Neuronal stem cell (in vitro differentiated cells): ENCODE data around the gene CDK14.

Source experiments
- DNase-seq: peaks from one replicate; pipeline ENCODE4 v3.0.0-alpha.2; 2013; ENCODE audit warnings: low spot score
- H2AFZ ChIP-seq: one replicate; pipeline ENCODE4 v1.6.1; 2013; ENCODE audit warnings: mild to moderate bottlenecking, low read length, inconsistent platforms
- H2AK5ac ChIP-seq: 2 replicates; pipeline ENCODE4 v1.6.1; 2013; ENCODE audit warnings: low read depth, mild to moderate bottlenecking, inconsistent platforms, low read length, moderate library complexity, mixed read lengths
- H2BK120ac ChIP-seq: 2 replicates; pipeline ENCODE4 v1.6.1; 2013; ENCODE audit warnings: low read depth, mild to moderate bottlenecking, inconsistent platforms, low read length, moderate library complexity, mixed read lengths
- H2BK12ac ChIP-seq: one replicate; pipeline ENCODE4 v1.6.1; 2013; ENCODE audit warnings: low read length, inconsistent platforms
- H2BK15ac ChIP-seq: 2 replicates; pipeline ENCODE4 v1.6.1; 2013; ENCODE audit warnings: mild to moderate bottlenecking, low read length, inconsistent platforms, mixed read lengths
- H2BK5ac ChIP-seq: one replicate; pipeline ENCODE4 v1.6.1; 2013; ENCODE audit warnings: inconsistent platforms, mild to moderate bottlenecking, low read length, moderate library complexity
- H3K14ac ChIP-seq: one replicate; pipeline ENCODE4 v1.6.1; 2013; ENCODE audit warnings: low read length, inconsistent platforms
- H3K18ac ChIP-seq: 2 replicates; pipeline ENCODE4 v1.6.1; 2013; ENCODE audit warnings: low read length, inconsistent platforms
- H3K23ac ChIP-seq: 2 replicates; pipeline ENCODE4 v1.6.1; 2013; ENCODE audit warnings: low read depth, mild to moderate bottlenecking, mixed read lengths, low read length, inconsistent platforms; ENCODE audit not compliant: poor library complexity
- H3K27ac ChIP-seq: replicated peaks from 3 replicates; pipeline ENCODE4 v1.5.1; 2013; ENCODE audit warnings: low read length, inconsistent platforms
- H3K27me3 ChIP-seq, 3 experiments: 2 replicates each; pipeline ENCODE4 v1.6.1; 2013; ENCODE audit warnings: low read length in 3 of 3, mild to moderate bottlenecking in 2 of 3, inconsistent platforms in 1 of 3, low read depth in 1 of 3, mixed read lengths in 1 of 3, moderate library complexity in 1 of 3; ENCODE audit not compliant: control insufficient read depth in 3 of 3, insufficient read depth in 3 of 3
- H3K36me3 ChIP-seq, 2 donors: replicated peaks in 1 of 2; 2 replicates each; pipeline ENCODE4 v1.6.1; 2013; ENCODE audit warnings: low read length in 2 of 2; ENCODE audit not compliant: control insufficient read depth in 2 of 2, insufficient read depth in 2 of 2
- H3K4ac ChIP-seq: 2 replicates; pipeline ENCODE4 v1.6.1; 2013; ENCODE audit warnings: inconsistent platforms, mild to moderate bottlenecking, low read length, moderate library complexity
- H3K4me1 ChIP-seq, 2 donors: 1 replicate in 1 of 2; 2 replicates in 1 of 2; pipeline ENCODE4 v1.6.1; 2013; ENCODE audit warnings: low read length in 2 of 2, low read depth in 1 of 2; ENCODE audit not compliant: control insufficient read depth in 2 of 2, insufficient read depth in 1 of 2
- H3K4me2 ChIP-seq: one replicate; pipeline ENCODE4 v1.6.1; 2013; ENCODE audit warnings: mild to moderate bottlenecking, low read length, inconsistent platforms; ENCODE audit not compliant: insufficient read depth, poor library complexity, severe bottlenecking
- H3K4me3 ChIP-seq, 2 donors: 2 replicates each; pipeline ENCODE4 v1.5.1; 2013; ENCODE audit warnings: low read length in 2 of 2, mild to moderate bottlenecking in 2 of 2, inconsistent platforms in 1 of 2, moderate library complexity in 1 of 2
- H3K79me1 ChIP-seq: one replicate; pipeline ENCODE4 v1.6.1; 2013; ENCODE audit warnings: low read depth, mild to moderate bottlenecking, inconsistent platforms, low read length, moderate library complexity
- H3K9ac ChIP-seq: one replicate; pipeline ENCODE4 v1.6.1; 2013; ENCODE audit warnings: mild to moderate bottlenecking, low read depth, low read length, inconsistent platforms; ENCODE audit not compliant: poor library complexity
- H3K9me3 ChIP-seq, 2 donors: replicated peaks in 1 of 2; 2 replicates each; pipeline versions ENCODE3 to v1.6.1; 2013; ENCODE audit warnings: low read length in 2 of 2, mild to moderate bottlenecking in 2 of 2, inconsistent platforms in 1 of 2, low read depth in 1 of 2, mixed read lengths in 1 of 2, moderate library complexity in 1 of 2; ENCODE audit not compliant: control insufficient read depth in 2 of 2, insufficient read depth in 1 of 2
- H4K8ac ChIP-seq: one replicate; pipeline ENCODE4 v1.6.1; 2013; ENCODE audit warnings: low read depth, mild to moderate bottlenecking, inconsistent platforms, low read length, moderate library complexity
- H4K91ac ChIP-seq: one replicate; pipeline ENCODE4 v1.6.1; 2013; ENCODE audit warnings: low read length, low read depth, mild to moderate bottlenecking, inconsistent platforms; ENCODE audit not compliant: poor library complexity
- WGBS, 2 donors: extraction: QIAGEN DNeasy Blood & Tissue Kit; methylation state at CpG; one replicate each; pipeline ENCODE4 v1.1.7; 2013; ENCODE audit warnings: missing lambda C conversion rate in 2 of 2, mixed read lengths in 1 of 2; ENCODE audit not compliant: insufficient read length in 2 of 2, insufficient replicate concordance in 1 of 2; ENCODE audit errors: extremely low coverage in 2 of 2; 5-methylcytosine and 5-hydroxymethylcytosine counted together

The CDK14 gene

DNA sequence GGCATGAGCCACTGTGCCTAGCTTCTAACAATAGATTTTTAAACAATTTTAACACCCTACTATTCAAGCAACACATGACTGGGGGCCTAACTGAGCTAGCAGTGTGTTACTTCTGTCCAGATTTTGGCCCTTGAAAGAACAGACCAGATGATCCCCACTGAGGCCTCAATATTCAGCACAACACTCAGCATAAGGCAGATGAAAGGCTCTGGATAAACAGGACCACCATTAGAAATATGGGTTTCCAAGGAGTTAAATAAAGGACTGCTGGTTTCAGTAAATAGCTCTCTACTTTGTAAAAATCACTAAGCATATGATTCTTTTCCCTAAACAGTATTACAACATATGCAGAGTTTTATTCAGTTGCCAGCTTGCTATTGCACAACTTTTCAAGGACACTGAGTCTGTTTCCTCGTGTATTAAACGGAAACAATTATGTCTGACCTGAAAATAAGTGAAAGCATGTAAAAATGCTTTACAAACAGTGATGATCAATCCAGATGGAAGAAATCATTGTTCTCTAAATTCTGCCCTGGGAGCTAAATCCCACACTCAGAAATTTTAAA, 644.3 kb downstream of the CDK14 start:
- Histone ChIP-seq H3K79me1 (no peaks in the 10 kb centered on the region), H2BK5ac (no peak overlapping the region), H3K14ac (no peak overlapping the region), H3K4ac (no peak overlapping the region), H2BK120ac (no peak overlapping the region), H2BK15ac (no peak overlapping the region), H3K4me1 (peaks cover 0 to 3% of the 10 kb centered on the region in 2 donors), H3K4me2 (no peak overlapping the region), H2BK12ac (no peak overlapping the region), H3K18ac (no peak overlapping the region), H3K9me3 (no peaks in the 10 kb centered on the region), H3K27me3 (no peaks in the 10 kb centered on the region), H3K9ac (no peak overlapping the region), H3K36me3 (no peaks in the 10 kb centered on the region), H4K91ac (no peak overlapping the region), H2AFZ (peak overlapping the region; percentile 46), H4K8ac (no peak overlapping the region), H2AK5ac (no peak overlapping the region), H3K27ac (no peak overlapping the region), H3K23ac (no peak overlapping the region), H3K4me3 (no peak overlapping the region)
- DNase-seq: no peak
- WGBS, 2 donors: no CpG with 5 or more reads among the region's 2 CpGs

DNA sequence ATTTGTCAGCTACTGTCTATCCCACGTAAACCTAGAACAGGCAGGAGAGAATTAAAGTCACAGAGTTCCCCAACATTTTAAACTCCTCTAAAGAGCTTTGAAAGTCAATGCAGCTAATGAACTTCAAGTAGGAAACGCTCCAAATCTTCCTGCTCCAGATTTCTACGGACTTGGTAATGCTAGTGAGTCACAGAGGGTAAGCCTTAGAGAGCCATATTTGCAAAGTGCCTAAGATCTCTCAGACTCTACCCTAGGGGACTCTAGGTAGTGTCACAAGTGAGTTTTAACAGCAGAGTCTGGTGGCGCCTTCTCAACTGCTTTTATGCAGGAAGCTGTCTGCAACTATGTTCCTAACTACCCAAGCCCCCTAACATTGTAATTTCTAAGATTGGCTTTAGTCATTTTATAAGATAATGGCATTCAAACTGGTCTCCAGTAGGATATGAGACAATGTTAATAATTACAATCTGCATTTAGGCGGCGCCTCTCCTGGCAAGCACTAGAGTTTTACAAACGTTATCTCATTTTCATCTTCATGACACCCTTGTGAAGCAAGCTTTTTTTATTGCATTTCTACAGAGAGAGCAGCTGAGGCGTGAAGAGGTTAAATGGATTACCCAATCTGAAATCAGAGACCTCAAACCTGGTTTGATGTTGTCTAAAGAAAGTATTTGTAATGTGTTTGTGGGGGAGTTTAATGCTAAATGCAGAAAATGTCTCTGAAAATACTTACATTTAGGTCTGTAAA, 646.1 kb downstream of the CDK14 start:
- Histone ChIP-seq H3K14ac (no peak overlapping the region), H3K4me2 (no peak overlapping the region), H2AFZ (no peak overlapping the region), H3K23ac (no peak overlapping the region), H3K9ac (no peak overlapping the region), H3K4me3 (no peak overlapping the region), H2AK5ac (no peak overlapping the region), H3K9me3 (no peaks in the 10 kb centered on the region), H3K36me3 (no peaks in the 10 kb centered on the region), H2BK15ac (no peak overlapping the region), H4K8ac (no peak overlapping the region), H2BK5ac (no peak overlapping the region), H3K4me1 (no peaks in the 10 kb centered on the region), H4K91ac (no peak overlapping the region), H3K4ac (no peak overlapping the region), H3K27me3 (no peaks in the 10 kb centered on the region), H3K18ac (no peak overlapping the region), H3K27ac (no peak overlapping the region), H2BK120ac (no peak overlapping the region), H2BK12ac (no peak overlapping the region), H3K79me1 (no peaks in the 10 kb centered on the region)
- no peak for DNase-seq
- WGBS, 2 donors: no CpG with 5 or more reads among the region's 8 CpGs

DNA sequence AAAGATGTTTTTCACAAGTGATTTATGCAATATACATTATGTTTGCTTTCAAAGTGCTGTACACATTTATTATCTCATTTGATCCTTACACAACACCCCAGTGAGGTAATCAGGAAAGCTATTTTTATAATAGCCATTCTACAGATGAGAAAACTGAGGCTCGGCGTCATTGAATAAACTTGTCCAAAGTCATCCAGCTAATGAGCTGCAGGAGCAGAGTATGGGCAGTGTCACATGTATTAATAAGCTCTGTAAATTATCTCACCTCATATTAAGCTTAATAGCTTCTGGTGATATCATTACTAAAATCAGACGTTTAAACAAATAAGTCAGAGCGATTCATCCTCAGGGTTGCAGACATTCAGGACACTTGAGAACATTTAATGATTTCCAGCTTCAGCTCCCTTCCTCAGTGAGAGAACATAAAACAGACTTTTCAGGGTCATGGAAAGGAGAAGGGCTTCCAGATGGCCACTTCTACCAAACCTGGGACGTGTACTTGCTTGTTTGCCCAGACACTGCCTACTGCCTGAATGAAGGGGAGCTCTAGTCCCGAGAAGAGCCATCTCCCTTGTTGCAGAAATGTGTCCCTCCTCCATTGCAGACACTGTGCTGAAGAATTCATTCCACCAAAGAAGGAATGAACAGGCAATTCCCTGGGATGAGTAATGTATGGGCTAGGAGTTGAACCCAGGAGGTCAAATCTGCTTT, 647.6 kb downstream of the CDK14 start:
- Histone ChIP-seq H3K4me2 (no peak overlapping the region), H3K79me1 (no peaks in the 10 kb centered on the region), H2BK12ac (no peak overlapping the region), H3K9ac (no peak overlapping the region), H3K27ac (no peak overlapping the region), H3K4me1 (no peaks in the 10 kb centered on the region), H2BK120ac (no peak overlapping the region), H2AFZ (no peak overlapping the region), H3K14ac (no peak overlapping the region), H2BK5ac (no peak overlapping the region), H4K91ac (no peak overlapping the region), H2BK15ac (no peak overlapping the region), H2AK5ac (no peak overlapping the region), H3K23ac (no peak overlapping the region), H3K18ac (no peak overlapping the region), H3K9me3 (no peaks in the 10 kb centered on the region), H3K27me3 (no peaks in the 10 kb centered on the region), H3K4ac (no peak overlapping the region), H3K36me3 (no peaks in the 10 kb centered on the region), H4K8ac (no peak overlapping the region), H3K4me3 (no peak overlapping the region)
- WGBS, 2 donors: no CpG with 5 or more reads among the region's 6 CpGs
- DNase-seq: no peak

DNA sequence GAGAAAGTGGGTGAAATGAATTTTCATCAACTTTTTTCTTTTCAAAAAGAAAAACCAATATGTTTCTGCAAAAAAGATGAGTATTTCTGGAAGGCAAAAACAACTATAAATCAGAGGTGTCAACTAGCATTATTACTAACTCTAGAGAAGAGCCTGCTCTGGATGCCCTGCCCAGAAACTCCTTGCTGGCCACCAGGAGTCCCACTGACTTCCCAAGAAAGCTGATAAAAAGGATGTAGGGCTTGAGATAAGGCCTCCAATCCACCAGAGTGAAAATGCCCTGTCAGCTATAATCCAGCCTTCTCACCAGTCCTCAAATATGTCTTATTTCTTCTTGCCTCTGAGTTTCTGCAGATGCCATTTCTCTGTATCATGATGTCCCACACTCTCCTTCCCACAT, 651.4 kb downstream of the CDK14 start:
- Histone ChIP-seq H3K14ac (no peak overlapping the region), H3K4ac (no peak overlapping the region), H3K4me1 (no peaks in the 10 kb centered on the region), H3K36me3 (no peaks in the 10 kb centered on the region), H3K23ac (no peak overlapping the region), H3K27me3 (no peaks in the 10 kb centered on the region), H2BK15ac (no peak overlapping the region), H2BK12ac (no peak overlapping the region), H2AFZ (no peak overlapping the region), H2BK5ac (no peak overlapping the region), H3K79me1 (no peaks in the 10 kb centered on the region), H2AK5ac (no peak overlapping the region), H3K9ac (no peak overlapping the region), H3K4me2 (no peak overlapping the region), H4K91ac (no peak overlapping the region), H4K8ac (no peak overlapping the region), H2BK120ac (no peak overlapping the region), H3K27ac (no peak overlapping the region), H3K9me3 (no peaks in the 10 kb centered on the region), H3K4me3 (no peak overlapping the region), H3K18ac (no peak overlapping the region)
- DNase-seq: no peak
